HG02870 (cell line): Measurements from ENCODE around the gene APBA2.
A peak's percentile ranks its signal among the peaks of the same experiment; 100 is the strongest.

Experiments used
- ATAC-seq: cut with Tn5 transposase; IDR thresholded peaks from one replicate; pipeline ENCODE4 v1.9.1; 2021; ENCODE audit warnings: mild to moderate bottlenecking, moderate library complexity; ENCODE audit not compliant: unreplicated experiment

The APBA2 gene

GRCh38 chr15:28955160-28955992, 69.6 kb downstream of the APBA2 start:
- ATAC-seq, result no peak

- ATAC-seq, result no peak
These were observed 70.2 kb downstream of the APBA2 start for GRCh38 chr15:28955993-28956421.

GRCh38 chr15:28956491-28956890, 70.7 kb downstream of the APBA2 start:
- ATAC-seq, result no peak

GRCh38 chr15:28957606-28958498, 72.1 kb downstream of the APBA2 start:
- no peak for ATAC-seq

GRCh38 chr15:28959326-28959725, 73.6 kb downstream of the APBA2 start:
- no peak for ATAC-seq

GRCh38 chr15:28960979-28961378, 75.2 kb downstream of the APBA2 start:
- ATAC-seq, result no peak

GRCh38 chr15:28961391-28961790, 75.6 kb downstream of the APBA2 start:
- no peak for ATAC-seq

- peak; percentile 41 for ATAC-seq
These were observed 77.3 kb downstream of the APBA2 start for GRCh38 chr15:28962851-28963710.

GRCh38 chr15:28963711-28964081, 77.9 kb downstream of the APBA2 start:
- peak; percentile 88 for ATAC-seq

GRCh38 chr15:28964098-28964497, 78.3 kb downstream of the APBA2 start:
- no peak for ATAC-seq

- ATAC-seq, result no peak
These were observed 81.3 kb downstream of the APBA2 start for GRCh38 chr15:28967066-28967465.

GRCh38 chr15:28967990-28968389, 82.2 kb downstream of the APBA2 start:
- ATAC-seq, result no peak

- ATAC-seq, result no peak
These were observed 83.8 kb downstream of the APBA2 start for GRCh38 chr15:28969511-28970085.

GRCh38 chr15:28974142-28974541, 88.4 kb downstream of the APBA2 start:
- no peak for ATAC-seq

GRCh38 chr15:28975766-28976179, 90.0 kb downstream of the APBA2 start:
- ATAC-seq, result no peak

GRCh38 chr15:28977377-28978010, 91.7 kb downstream of the APBA2 start:
- ATAC-seq, result no peak

GRCh38 chr15:28978011-28978378, 92.2 kb downstream of the APBA2 start:
- no peak for ATAC-seq

GRCh38 chr15:28978661-28979060, 92.9 kb downstream of the APBA2 start:
- no peak for ATAC-seq

- ATAC-seq, result no peak
These were observed 93.6 kb downstream of the APBA2 start for GRCh38 chr15:28979208-28979841.
